Stimulated activated CD4-positive, alpha-beta T cell treated with anti-CD3 and anti-CD28 coated beads, Interleukin-4, amount 100 ng/mL, for 1 hour (primary cell): ENCODE results near the gene FOXG1.

Experiments
- DNase-seq: peaks from one replicate; pipeline ENCODE4 v3.0.0-alpha.2; 2020

The FOXG1 gene

GRCh38 chr14:28766469-28766955, at the start of gene FOXG1:
Gene FOXG1 (plus strand): TSS chr14:28766787. CDS start chr14:28767280, 493 bp downstream.
- no peak for DNase-seq

GRCh38 chr14:28719130-28719529, 47.5 kb upstream of the FOXG1 start:
- no peak for DNase-seq

DNA sequence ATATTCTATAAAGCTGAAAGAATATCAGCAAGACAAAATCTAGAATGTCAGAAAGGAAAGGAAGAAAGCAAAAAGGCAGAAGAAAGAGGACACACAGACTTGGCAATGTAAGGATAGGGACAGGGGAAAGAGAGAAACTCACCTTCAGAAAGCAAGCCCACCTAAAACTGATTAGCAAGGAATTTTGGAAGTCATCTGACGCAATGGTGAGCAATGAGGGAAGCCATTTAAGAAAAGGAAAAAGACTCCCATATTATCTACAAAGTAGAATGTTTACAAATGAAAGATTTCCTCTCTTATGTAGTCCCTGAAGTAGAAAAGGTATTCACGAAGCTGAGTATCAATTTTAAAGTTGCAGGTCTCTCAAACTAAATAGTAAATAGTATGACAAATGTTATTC, 35.2 kb upstream of the FOXG1 start:
- DNase-seq, result no peak

DNA sequence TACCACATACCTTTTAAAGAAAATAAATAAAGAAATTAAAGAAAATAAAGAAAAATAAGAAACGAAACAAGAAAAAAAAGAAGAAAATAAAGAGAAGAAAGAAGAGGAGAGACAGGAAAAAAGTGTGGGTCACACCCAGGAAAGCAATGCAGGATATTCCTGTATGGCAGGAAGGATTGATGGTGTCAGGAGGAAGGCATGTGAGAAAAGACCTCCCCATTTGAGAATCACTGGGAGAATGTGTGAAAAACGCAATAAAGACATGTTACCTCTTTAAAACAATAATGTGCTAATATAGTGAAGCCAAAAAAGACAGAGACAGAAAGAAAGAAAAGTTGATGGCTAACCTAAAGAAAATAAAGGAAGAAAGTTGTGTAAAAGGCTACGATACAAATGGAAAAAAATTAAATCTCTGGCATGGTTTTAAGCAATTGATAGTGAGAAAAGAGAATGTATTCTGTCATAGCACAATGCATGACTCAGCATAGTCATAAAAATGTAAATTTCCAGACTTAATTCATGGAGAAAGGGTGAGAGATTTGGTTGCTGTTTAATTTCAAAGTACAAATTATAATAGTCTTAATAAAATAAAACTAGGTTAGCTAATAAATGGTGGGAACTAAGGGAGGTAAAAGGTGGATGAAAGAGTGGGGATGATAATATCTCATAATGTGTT, 24.3 kb upstream of the FOXG1 start:
- no peak for DNase-seq

DNA sequence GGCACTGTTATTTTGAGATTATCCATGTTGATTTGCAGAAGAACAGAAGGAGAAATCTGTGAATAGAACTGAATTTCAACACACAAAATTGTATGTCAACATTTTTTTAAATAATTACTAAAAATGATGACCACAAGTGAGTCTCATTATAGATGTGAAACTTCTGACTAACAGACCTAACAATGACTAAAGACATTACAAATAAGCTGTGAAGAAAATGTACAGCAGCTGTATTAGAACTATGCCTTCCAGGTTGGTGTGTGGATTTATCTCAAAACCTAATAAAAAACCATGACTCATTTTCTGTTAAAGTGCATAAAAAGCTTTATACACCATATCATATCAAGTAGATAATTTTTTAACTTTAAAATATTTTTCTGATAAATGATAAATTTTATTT, 22.5 kb upstream of the FOXG1 start:
- DNase-seq, result no peak

- DNase-seq, result no peak
Observed at GRCh38 chr14:28745176-28745575, 21.4 kb upstream of the FOXG1 start.

DNA sequence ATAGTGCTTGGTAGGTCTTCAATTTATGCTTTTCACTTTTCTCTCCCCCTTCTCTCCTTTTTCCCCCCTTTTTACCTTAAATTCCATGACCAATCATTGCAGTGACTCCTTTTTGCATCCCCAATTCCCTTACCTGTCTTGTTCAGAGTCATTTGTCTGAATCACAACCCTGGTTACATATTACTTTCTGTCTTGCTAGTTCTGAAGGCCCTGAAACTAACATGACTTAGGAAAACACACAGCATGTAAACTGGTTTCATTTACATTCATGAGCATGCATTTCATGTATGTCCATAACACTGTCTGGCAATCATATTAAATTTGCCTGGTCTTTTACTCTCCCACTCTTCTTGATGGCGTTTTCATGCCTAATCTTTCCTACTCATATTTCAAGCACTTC, 20.3 kb upstream of the FOXG1 start:
- DNase-seq, result no peak

DNA sequence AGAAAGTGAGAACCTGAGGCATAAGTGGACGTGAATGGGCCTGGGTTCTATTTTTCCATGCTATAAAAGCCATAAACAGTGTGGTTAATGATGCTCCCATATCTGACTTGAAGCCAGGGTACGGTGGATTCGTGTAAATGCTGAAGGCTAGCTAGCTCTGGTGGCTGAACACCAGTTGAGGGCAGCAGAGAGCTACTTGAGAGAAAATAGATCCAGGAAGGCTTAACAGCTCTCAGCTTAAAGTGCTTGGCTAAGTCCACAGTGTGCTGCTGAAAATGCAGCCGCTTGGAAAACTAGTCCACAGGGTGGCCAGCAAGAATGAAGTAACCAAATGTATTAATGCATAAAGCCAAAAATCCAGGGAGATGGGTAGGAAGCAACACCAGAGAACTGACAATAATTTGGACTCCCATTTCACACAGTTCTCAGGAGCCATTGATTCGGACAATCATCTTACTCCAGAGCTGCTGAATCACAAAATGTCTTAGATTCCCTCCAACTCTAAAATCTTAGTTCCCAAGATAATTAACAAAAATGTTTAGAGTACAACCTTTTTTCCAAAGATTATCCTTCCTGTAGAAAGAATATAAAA, 15.0 kb upstream of the FOXG1 start:
- DNase-seq, result no peak

DNA sequence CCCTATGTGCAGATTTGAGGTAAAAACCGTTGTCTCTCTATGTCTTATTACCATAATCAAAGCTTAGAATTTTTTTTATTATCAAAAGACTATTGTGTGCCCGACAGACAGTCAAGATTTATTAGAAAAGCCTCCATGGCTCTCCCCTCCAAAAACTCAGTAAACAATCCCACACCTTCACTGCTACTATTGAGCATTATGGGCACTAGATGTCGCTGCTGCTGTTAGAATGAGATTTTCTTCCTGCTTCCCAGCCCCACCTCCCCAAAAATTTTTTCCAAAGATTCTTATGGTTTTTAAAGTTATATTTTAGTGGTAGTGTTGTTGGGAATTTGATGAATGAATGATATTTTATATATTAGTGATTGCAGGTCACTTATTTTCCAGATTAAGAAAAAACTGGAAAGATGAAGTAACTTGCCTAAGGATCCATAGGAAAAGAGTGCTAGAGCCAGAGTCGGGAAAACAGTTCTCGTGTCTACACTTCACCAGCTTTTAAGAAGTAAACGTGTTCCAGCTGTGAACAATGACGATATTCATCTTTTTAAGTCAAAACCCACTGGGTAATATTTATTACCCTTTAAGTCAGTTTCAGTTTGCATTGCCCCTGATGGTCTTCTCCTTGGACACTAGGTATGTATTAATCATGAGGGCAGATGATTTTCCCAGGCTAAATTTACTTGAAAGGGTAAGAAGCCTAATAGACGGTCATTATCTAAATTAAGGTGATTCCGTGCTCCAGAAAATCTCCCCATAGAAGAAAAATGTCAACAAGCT, 12.2 kb upstream of the FOXG1 start:
- no peak for DNase-seq

- no peak for DNase-seq
Observed at GRCh38 chr14:28755198-28755815, 11.3 kb upstream of the FOXG1 start.

GRCh38 chr14:28755884-28756268, 10.7 kb upstream of the FOXG1 start:
- DNase-seq, result no peak

DNA sequence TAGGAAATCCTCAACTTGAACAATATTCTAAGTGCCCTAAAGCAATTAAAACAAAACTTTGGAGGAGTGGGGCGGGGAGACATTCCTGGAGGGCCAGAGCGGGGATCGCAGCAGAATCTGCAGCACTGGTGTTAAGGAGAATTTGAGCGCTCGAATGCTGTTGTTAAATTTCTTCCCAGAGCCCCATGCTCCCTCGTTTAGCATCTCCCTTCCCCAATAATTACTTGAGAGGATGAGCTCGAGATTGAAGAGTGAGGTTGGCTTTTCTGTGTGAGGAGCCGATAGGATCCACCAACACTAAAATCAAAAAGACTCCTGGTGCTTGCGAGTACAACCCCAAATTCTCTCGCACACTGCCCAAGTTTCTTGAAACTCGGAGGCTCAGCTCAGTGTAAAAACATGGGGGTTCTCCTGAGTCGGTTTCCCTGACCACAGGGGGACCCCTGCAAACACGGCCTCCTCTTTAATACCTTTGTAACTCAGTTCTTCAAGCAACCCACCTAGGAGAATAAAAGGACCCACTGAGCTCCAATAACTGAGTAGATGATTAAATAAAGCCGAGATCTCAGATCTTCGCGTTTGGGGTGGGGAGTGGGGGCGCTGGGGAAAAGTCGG, 10.2 kb upstream of the FOXG1 start:
- no peak for DNase-seq

DNA sequence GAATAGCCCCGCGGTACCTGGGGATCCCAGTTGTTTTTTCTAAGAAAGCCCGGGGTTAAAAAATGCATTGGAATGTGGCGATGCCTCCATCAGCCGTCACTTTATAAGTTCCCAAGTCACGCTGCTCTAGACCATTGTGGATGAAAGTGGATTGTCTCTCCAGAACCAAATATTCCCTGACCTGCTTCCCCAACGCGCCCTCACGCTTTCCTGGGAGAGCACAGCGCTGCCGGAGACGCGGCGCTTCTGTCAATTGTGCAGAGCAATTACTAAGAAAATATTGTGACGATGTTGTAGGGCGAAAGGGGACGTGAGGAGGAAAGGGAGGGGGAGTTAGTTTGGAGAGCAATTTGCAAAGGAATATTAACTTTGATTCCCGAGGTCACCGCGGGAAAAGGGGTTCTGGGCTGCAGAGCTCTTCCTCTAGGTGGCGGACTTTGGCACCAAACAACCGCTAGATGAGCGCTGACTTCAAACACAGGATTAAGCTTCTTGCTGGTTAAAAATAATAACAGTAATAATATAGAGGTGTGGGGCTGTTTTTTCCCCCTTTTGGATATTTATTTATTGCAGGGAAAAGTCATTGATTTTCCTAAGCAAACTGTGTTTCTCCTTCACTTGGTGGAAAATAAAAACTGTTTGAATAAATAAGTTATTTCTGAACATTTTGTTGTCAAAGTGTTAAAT, 9.6 kb upstream of the FOXG1 start:
- DNase-seq, result no peak

- no peak for DNase-seq
Observed at GRCh38 chr14:28757786-28758185, 8.8 kb upstream of the FOXG1 start.

DNA sequence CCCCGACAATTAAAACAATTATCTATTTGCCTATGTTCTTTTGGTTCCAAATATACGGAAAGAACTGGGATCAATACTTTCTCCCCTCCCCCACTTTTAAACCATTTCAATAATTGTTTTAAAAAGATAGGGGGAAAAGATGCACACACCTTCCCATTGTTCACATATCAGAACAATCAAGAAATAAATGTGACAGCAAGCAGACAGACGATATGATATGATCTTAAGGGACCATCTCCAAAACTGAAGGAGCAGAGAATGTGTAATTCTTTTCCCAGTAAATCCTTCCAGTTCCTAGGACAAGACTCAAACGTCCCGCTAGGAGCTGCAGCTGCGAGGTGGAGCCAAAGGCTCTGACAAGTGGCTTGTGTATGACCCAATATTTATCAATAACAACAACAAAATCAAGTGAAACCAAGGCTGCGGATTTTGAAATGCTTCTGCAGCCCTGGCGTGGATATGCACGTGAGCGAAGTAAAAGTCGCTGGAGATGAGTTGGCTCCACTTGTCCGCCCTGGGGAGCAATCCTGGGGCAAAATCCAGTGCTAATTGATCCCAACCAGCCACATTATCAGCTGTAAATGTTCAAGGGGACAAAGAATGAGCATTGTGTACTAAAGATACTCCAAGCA, 8.2 kb upstream of the FOXG1 start:
- DNase-seq, result no peak

GRCh38 chr14:28758885-28759652, 7.5 kb upstream of the FOXG1 start:
- DNase-seq, result no peak

GRCh38 chr14:28759653-28760313, 6.8 kb upstream of the FOXG1 start:
- no peak for DNase-seq

- no peak for DNase-seq
Observed at GRCh38 chr14:28760431-28760996, 6.1 kb upstream of the FOXG1 start.

- no peak for DNase-seq
Observed at GRCh38 chr14:28761438-28762291, 4.9 kb upstream of the FOXG1 start.
